AG20443 (cell line): ENCODE measurements around the gene PRKCE.

ENCODE experiments used
- DNase-seq: peaks from one replicate; pipeline ENCODE4 v3.0.0; 2012; ENCODE audit warnings: low spot score, mixed read lengths

Gene PRKCE

GRCh38 chr2:45964223-45964841, 312.9 kb downstream of the PRKCE start:
- peak; percentile 88 for DNase-seq

- no peak for DNase-seq
These were observed 313.4 kb downstream of the PRKCE start for GRCh38 chr2:45964906-45965305.

- no peak for DNase-seq
These were observed 314.5 kb downstream of the PRKCE start for GRCh38 chr2:45965871-45966498.

- peak; percentile 46 for DNase-seq
These were observed 317.6 kb downstream of the PRKCE start for GRCh38 chr2:45968946-45969584.

GRCh38 chr2:45973426-45973825, 322.0 kb downstream of the PRKCE start:
- no peak for DNase-seq

- no peak for DNase-seq
These were observed 322.6 kb downstream of the PRKCE start for GRCh38 chr2:45974056-45974455.

- DNase-seq = no peak
These were observed 323.4 kb downstream of the PRKCE start for GRCh38 chr2:45974762-45975408.

- no peak for DNase-seq
These were observed 324.5 kb downstream of the PRKCE start for GRCh38 chr2:45975752-45976517.

- DNase-seq = no peak
These were observed 326.9 kb downstream of the PRKCE start for GRCh38 chr2:45978302-45978859.

- no peak for DNase-seq
These were observed 327.6 kb downstream of the PRKCE start for GRCh38 chr2:45979065-45979464.

GRCh38 chr2:45980161-45980865, 328.8 kb downstream of the PRKCE start:
- DNase-seq = no peak

- DNase-seq = no peak
These were observed 330.0 kb downstream of the PRKCE start for GRCh38 chr2:45981384-45981930.

- DNase-seq = no peak
These were observed 330.6 kb downstream of the PRKCE start for GRCh38 chr2:45982096-45982495.

GRCh38 chr2:45983213-45983612, 331.7 kb downstream of the PRKCE start:
- DNase-seq = no peak

GRCh38 chr2:45984366-45984765, 332.9 kb downstream of the PRKCE start:
- DNase-seq = no peak

GRCh38 chr2:45984896-45985473, 333.5 kb downstream of the PRKCE start:
- DNase-seq = no peak

GRCh38 chr2:45986509-45986908, 335.0 kb downstream of the PRKCE start:
- DNase-seq = no peak

- DNase-seq = no peak
These were observed 336.4 kb downstream of the PRKCE start for GRCh38 chr2:45987856-45988255.

- no peak for DNase-seq
These were observed 337.4 kb downstream of the PRKCE start for GRCh38 chr2:45988879-45989278.

GRCh38 chr2:45990131-45990530, 338.7 kb downstream of the PRKCE start:
- no peak for DNase-seq
